ENCODE measurements around the gene CAMK2N1.
A peak's percentile ranks its signal among the peaks of the same experiment; 100 is the strongest.

Gene CAMK2N1

DNA sequence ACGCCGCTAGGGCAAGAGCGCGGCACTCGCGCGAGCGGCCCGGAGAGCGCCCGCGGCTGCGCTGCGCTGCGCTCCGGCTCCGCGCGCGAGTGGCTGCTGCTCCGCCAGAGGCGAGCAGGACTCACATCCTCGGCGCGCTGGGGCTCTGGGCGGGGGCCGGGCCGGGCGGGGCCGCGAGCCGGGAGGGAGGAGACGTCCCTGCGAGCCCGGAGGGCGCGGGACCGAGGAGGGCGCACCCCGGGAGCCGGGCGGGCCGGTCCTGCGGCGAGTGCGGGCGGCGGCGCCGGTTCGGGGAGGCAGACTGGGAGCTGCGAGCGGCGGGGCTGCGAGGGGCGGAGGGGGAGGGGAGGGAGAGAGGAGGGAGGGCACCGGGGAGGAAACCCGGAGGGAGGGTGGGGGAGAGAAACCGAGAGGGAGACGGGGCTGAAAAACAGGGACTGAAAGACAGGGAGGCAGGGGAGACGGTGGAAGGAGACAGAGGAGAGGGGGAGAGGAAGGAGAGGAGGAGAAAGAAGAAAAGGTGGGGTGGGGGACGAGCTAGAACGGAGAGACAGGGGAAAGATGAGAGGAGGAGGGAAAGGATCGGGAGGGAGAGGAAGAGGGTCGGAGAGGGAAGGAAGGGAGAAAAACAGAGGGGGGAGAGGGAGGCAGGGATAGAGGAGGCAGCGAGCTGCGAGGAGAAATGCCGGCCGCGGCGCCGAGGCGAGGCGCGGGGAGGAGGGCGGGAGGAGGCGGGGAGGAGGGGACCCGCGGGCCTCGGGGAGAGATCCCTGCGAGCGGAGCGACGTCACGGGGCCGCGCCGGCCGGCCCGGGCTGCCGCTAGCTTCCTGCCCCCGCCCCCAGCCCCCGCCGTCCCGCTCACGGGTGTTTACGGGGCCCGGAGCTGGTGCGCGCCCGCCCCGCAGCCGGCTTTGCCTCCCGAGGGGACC is at the start of gene CAMK2N1:
CAMK2N1 (minus strand) TSS at position 684 of the 930 bp plus-strand sequence. CDS start 831 bp downstream, outside the sequence.
- DNase-seq (ENCODE audit: low spot score), result peak; percentile 60
- in situ Hi-C loops (cut with MboI; ENCODE audit: low sequenced_read_pairs, unreplicated experiment), result loop anchor here (25.0 kb wide), 1 partner anchor 573 kb away; the partner anchor contains the start of gene PLA2G2E
- TF ChIP-seq, protein P1, sequence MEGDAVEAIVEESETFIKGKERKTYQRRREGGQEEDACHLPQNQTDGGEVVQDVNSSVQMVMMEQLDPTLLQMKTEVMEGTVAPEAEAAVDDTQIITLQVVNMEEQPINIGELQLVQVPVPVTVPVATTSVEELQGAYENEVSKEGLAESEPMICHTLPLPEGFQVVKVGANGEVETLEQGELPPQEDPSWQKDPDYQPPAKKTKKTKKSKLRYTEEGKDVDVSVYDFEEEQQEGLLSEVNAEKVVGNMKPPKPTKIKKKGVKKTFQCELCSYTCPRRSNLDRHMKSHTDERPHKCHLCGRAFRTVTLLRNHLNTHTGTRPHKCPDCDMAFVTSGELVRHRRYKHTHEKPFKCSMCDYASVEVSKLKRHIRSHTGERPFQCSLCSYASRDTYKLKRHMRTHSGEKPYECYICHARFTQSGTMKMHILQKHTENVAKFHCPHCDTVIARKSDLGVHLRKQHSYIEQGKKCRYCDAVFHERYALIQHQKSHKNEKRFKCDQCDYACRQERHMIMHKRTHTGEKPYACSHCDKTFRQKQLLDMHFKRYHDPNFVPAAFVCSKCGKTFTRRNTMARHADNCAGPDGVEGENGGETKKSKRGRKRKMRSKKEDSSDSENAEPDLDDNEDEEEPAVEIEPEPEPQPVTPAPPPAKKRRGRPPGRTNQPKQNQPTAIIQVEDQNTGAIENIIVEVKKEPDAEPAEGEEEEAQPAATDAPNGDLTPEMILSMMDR (IDR thresholded peaks at IDR 0.05; ENCODE audit: borderline replicate concordance, control extremely low read depth, extremely low read depth, insufficient read depth, missing control alignments), result no peak

- in situ Hi-C loops (cut with MboI; ENCODE audit: low sequenced_read_pairs, unreplicated experiment), result loop anchor here (25.0 kb wide), 1 partner anchor 677 kb away; no protein-coding TSS in a partner anchor
- no peak for DNase-seq (ENCODE audit: low spot score)
- TF ChIP-seq, protein P1 (IDR thresholded peaks at IDR 0.05; ENCODE audit: borderline replicate concordance, control extremely low read depth, extremely low read depth, insufficient read depth, missing control alignments), result no peak
Measured at GRCh38 chr1:20534659-20535417, 48.8 kb upstream of the CAMK2N1 start.

DNA sequence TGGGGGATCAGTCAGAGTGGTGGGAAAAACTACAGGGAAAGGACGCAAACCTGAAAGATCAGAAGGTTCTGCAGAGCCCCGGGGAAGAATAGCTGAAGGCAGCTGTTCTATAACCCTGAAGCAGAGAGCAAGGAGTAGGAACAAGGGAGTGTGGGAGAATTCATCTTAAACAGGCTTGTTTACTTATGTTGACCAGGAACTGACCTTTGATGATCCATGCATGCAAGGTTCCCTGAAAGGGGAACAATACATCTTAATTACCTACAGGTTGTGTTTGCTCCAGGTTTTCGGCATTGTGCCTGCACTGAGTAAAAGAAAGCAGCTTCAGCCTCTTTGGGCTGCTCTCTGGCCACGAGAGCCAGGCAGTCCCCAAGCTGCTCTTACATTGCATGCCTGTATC is 47.6 kb upstream of the CAMK2N1 start:
- TF ChIP-seq, protein P1 (IDR thresholded peaks at IDR 0.05; ENCODE audit: borderline replicate concordance, control extremely low read depth, extremely low read depth, insufficient read depth, missing control alignments), result no peak
- DNase-seq (ENCODE audit: low spot score), result no peak
- in situ Hi-C loops (cut with MboI; ENCODE audit: low sequenced_read_pairs, unreplicated experiment), result loop anchor here (25.0 kb wide), 1 partner anchor 679 kb away; no protein-coding TSS in a partner anchor

- DNase-seq (ENCODE audit: low spot score), result no peak
- in situ Hi-C loops (cut with MboI; ENCODE audit: low sequenced_read_pairs, unreplicated experiment), result loop anchor here (25.0 kb wide), 1 partner anchor 681 kb away; no protein-coding TSS in a partner anchor
- TF ChIP-seq, protein P1 (IDR thresholded peaks at IDR 0.05; ENCODE audit: borderline replicate concordance, control extremely low read depth, extremely low read depth, insufficient read depth, missing control alignments), result no peak
Measured at GRCh38 chr1:20530901-20531300, 44.9 kb upstream of the CAMK2N1 start.

DNA sequence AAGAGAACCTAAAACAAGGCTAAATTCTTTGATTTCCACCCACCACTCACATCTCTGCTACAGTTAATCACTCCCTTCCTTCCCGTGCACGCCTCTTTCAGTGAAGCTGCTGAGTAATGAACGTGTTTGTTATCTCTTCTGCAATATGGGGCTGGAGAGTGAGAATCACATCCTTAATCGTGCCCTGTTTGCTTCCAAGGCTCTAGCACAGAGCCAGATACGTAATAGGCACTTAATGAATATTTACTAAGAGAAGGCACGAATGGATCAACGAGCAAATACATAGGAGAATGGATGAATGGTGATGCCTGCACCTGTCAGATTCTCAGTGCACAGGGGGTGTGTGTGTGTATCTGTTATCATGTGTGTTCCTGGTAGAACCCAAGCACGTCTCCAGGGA is 44.3 kb upstream of the CAMK2N1 start:
- DNase-seq (ENCODE audit: low spot score), result no peak
- in situ Hi-C loops (cut with MboI; ENCODE audit: low sequenced_read_pairs, unreplicated experiment), result loop anchor here (25.0 kb wide), 1 partner anchor 682 kb away; no protein-coding TSS in a partner anchor
- TF ChIP-seq, protein P1 (IDR thresholded peaks at IDR 0.05; ENCODE audit: borderline replicate concordance, control extremely low read depth, extremely low read depth, insufficient read depth, missing control alignments), result no peak

DNA sequence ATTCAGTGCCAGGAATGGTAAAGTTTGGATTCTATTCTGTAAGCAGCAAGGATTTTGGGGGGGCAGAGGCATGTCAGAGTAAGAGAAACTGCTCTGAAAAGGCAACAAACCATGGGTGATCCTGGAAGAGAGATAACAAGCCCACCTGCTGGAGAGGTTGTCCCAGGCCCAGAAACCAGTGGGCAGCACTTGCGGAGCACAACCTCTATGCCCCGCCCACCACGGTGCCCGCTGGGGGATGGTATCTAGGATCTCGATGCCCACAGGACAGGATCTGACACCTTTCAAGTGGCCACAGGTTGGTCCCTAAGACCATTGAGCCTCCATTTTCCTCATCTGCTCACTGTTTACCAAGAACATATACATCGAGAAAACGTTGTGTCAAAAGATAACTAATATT is 42.2 kb upstream of the CAMK2N1 start:
- DNase-seq (ENCODE audit: low spot score), result no peak
- TF ChIP-seq, protein P1 (IDR thresholded peaks at IDR 0.05; ENCODE audit: borderline replicate concordance, control extremely low read depth, extremely low read depth, insufficient read depth, missing control alignments), result no peak
- in situ Hi-C loops (cut with MboI; ENCODE audit: low sequenced_read_pairs, unreplicated experiment), result loop anchor here (25.0 kb wide), 1 partner anchor 684 kb away; no protein-coding TSS in a partner anchor
